Stimulated activated CD8-positive, alpha-beta memory T cell treated with anti-CD3 and anti-CD28 coated beads, Interleukin-4, amount 100 ng/mL, for 24 hours (primary cell): ENCODE data around the gene SAMMSON.

Experiments used
- DNase-seq: peaks from one replicate; pipeline ENCODE4 v3.0.0-alpha.2; 2020; ENCODE audit warnings: low read depth

Gene SAMMSON

GRCh38 chr3:70011582-70011981 is 12.0 kb downstream of the SAMMSON start:
- DNase-seq = no peak

GRCh38 chr3:70020906-70021660 is 21.6 kb downstream of the SAMMSON start:
- no peak for DNase-seq

GRCh38 chr3:70028361-70028760 is 28.8 kb downstream of the SAMMSON start:
- no peak for DNase-seq

GRCh38 chr3:70038693-70039092 is 39.2 kb downstream of the SAMMSON start:
- no peak for DNase-seq

- no peak for DNase-seq
These were observed 40.9 kb downstream of the SAMMSON start for GRCh38 chr3:70040386-70040785.

GRCh38 chr3:70042641-70043040 is 43.1 kb downstream of the SAMMSON start:
- DNase-seq = no peak

GRCh38 chr3:70049761-70050160 is 50.2 kb downstream of the SAMMSON start:
- DNase-seq = no peak

GRCh38 chr3:70053293-70053692 is 53.8 kb downstream of the SAMMSON start:
- no peak for DNase-seq

- no peak for DNase-seq
These were observed 56.5 kb downstream of the SAMMSON start for GRCh38 chr3:70056081-70056480.

- no peak for DNase-seq
These were observed 57.9 kb downstream of the SAMMSON start for GRCh38 chr3:70057426-70057825.

GRCh38 chr3:70061096-70061495 is 61.6 kb downstream of the SAMMSON start:
- no peak for DNase-seq

- no peak for DNase-seq
These were observed 64.8 kb downstream of the SAMMSON start for GRCh38 chr3:70064194-70064779.

- DNase-seq = no peak
These were observed 66.2 kb downstream of the SAMMSON start for GRCh38 chr3:70065696-70066253.

- no peak for DNase-seq
These were observed 68.5 kb downstream of the SAMMSON start for GRCh38 chr3:70067860-70068521.

GRCh38 chr3:70069557-70069956 is 70.0 kb downstream of the SAMMSON start:
- DNase-seq = no peak

- no peak for DNase-seq
These were observed 71.6 kb downstream of the SAMMSON start for GRCh38 chr3:70071138-70071537.

GRCh38 chr3:70072180-70072579 is 72.6 kb downstream of the SAMMSON start:
- no peak for DNase-seq

GRCh38 chr3:70072754-70073153 is 73.2 kb downstream of the SAMMSON start:
- DNase-seq = no peak

GRCh38 chr3:70075101-70075500 is 75.6 kb downstream of the SAMMSON start:
- no peak for DNase-seq

- no peak for DNase-seq
These were observed 76.9 kb downstream of the SAMMSON start for GRCh38 chr3:70076396-70076795.

GRCh38 chr3:70078778-70079177 is 79.2 kb downstream of the SAMMSON start:
- DNase-seq = no peak

GRCh38 chr3:70085613-70086012 is 86.1 kb downstream of the SAMMSON start:
- no peak for DNase-seq

GRCh38 chr3:70086336-70086735 is 86.8 kb downstream of the SAMMSON start:
- no peak for DNase-seq
